HepG2 (cell line): Measurements from ENCODE around the gene TF. TPM values are rescaled to one million over a fixed set of nuclear protein-coding genes. Genes with fewer than 3 reads are reported as not detected.

ENCODE experiments used
- ATAC-seq: fragments of 200-7000 bp; cut with Tn5 transposase; 3 replicates; pipeline ENCODE4 v1.9.1; 2020; ENCODE audit warnings: mild to moderate bottlenecking, moderate library complexity
- BruUV-seq: library from RNA; stranded (reverse); fragments of 400-500 nt; replicated peaks from 2 replicates; lab custom pipeline; 2021; lab: Mats Ljungman, UMichigan
- CTCF ChIA-PET: fragments of 300-600 bp; formaldehyde crosslinking; extraction: SDS; loops from one replicate; lab custom pipeline; 2021; ENCODE audit warnings: low total read pairs, inconsistent platforms, low intra/inter-chr PET ratio; lab: Yijun Ruan, JAX
- POLR2A ChIA-PET: fragments of 350-600 bp; sonication (Branson Sonifier 250); formaldehyde crosslinking; loops from one replicate; lab custom pipeline; 2020; ENCODE audit warnings: antibody characterized with exemption, inconsistent platforms; lab: Yijun Ruan, JAX
- DNase-seq: peaks from one replicate; pipeline ENCODE4 v3.0.0-alpha.2; 2015; ENCODE audit warnings: low spot score
- FAIRE-seq: peaks from 3 replicates; lab custom pipeline; 2011; peaks lifted over from hg19 to GRCh38; lab: Jason Lieb, UNC
- H2AFZ ChIP-seq: one replicate; pipeline ENCODE4 v1.6.1; 2011; ENCODE audit warnings: low read length, inconsistent platforms
- H3K27ac ChIP-seq: fragments of 300-600 bp; 3 replicates; pipeline ENCODE4 v1.8.0; 2011; ENCODE audit warnings: mixed run types, mild to moderate bottlenecking, mixed read lengths, low read length, inconsistent platforms; ENCODE audit not compliant: insufficient read depth; ENCODE audit errors: extremely low read length
- H3K27me3 ChIP-seq, 2 experiments: fragments of 200-600 bp in 1 of 2; 2 replicates in 1 of 2; 3 replicates in 1 of 2; pipeline versions ENCODE4 v1.6.0 to v1.8.0; 2011; ENCODE audit warnings: low read length in 2 of 2, mild to moderate bottlenecking in 2 of 2, moderate library complexity in 2 of 2, inconsistent platforms in 1 of 2; ENCODE audit not compliant: insufficient read depth in 2 of 2, control insufficient read depth in 1 of 2
- H3K36me3 ChIP-seq, 2 experiments: fragments of 200-600 bp in 1 of 2; replicated peaks in 1 of 2; 2 replicates in 1 of 2; 3 replicates in 1 of 2; pipeline versions ENCODE4 v1.5.1 to v1.8.0; 2011; ENCODE audit warnings: low read length in 2 of 2, inconsistent platforms in 1 of 2; ENCODE audit not compliant: insufficient read depth in 2 of 2, control insufficient read depth in 1 of 2
- H3K4me1 ChIP-seq: 2 replicates; pipeline ENCODE4 v1.5.1; 2012; ENCODE audit warnings: low read length, inconsistent platforms; ENCODE audit not compliant: insufficient read depth
- H3K4me2 ChIP-seq: 2 replicates; pipeline ENCODE4 v1.6.0; 2011; ENCODE audit warnings: low read depth, low read length, inconsistent platforms
- H3K4me3 ChIP-seq, 3 experiments: fragments of 200-600 bp in 1 of 3; sonication (generic), shearing (Covaris generic) in 1 of 3; replicated peaks in 1 of 3; 2 replicates each; pipeline ENCODE4 v1.5.1; 2011 to 2016; ENCODE audit warnings: low read length in 3 of 3, inconsistent platforms in 2 of 3, low read depth in 2 of 3, mild to moderate bottlenecking in 2 of 3, control low read depth in 1 of 3, mixed read lengths in 1 of 3; ENCODE audit not compliant: insufficient read depth in 1 of 3
- H3K79me2 ChIP-seq: one replicate; pipeline ENCODE4 v1.6.1; 2011; ENCODE audit warnings: low read length, inconsistent platforms; ENCODE audit not compliant: insufficient read depth
- H3K9ac ChIP-seq: 2 replicates; pipeline ENCODE4 v1.6.0; 2011; ENCODE audit warnings: mild to moderate bottlenecking, low read depth, low read length, inconsistent platforms; ENCODE audit not compliant: insufficient read depth
- H3K9me3 ChIP-seq: 2 replicates; pipeline ENCODE4 v1.5.1; 2012; ENCODE audit warnings: mild to moderate bottlenecking, low read length
- H4K20me1 ChIP-seq: 2 replicates; pipeline ENCODE4 v1.6.0; 2011; ENCODE audit warnings: inconsistent platforms, mild to moderate bottlenecking, low read length, moderate library complexity; ENCODE audit not compliant: insufficient read depth
- AGO1 ChIP-seq: fragments of 200-400 bp; formaldehyde crosslinking; IDR thresholded peaks from 2 replicates; pipeline ENCODE4 v1.6.1; 2017; ENCODE audit warnings: mild to moderate bottlenecking, low read depth, low read length, moderate library complexity; ENCODE audit not compliant: poor library complexity, severe bottlenecking
- ARID3A ChIP-seq: IDR thresholded peaks from 2 replicates; pipeline ENCODE4 v1.6.1; 2012; ENCODE audit warnings: low read depth, low read length, improper control_type of control experiment
- ATF4 ChIP-seq, 2 experiments: fragments of 450-650 bp in 1 of 2; sonication (generic) in 1 of 2; formaldehyde crosslinking; IDR thresholded peaks; 2 replicates each; pipeline versions ENCODE4 v1.5.0 to v1.8.0; 2020 to 2022; ENCODE audit warnings: mild to moderate bottlenecking in 1 of 2, missing genetic modification reagents in 1 of 2
- CEBPB ChIP-seq: IDR thresholded peaks from 2 replicates; pipeline ENCODE4 v1.6.1; 2011; ENCODE audit warnings: low read depth, low read length, improper control_type of control experiment, borderline replicate concordance
- CEBPG ChIP-seq: IDR thresholded peaks from 2 replicates; pipeline ENCODE4 v1.6.1; 2016
- CREB1 ChIP-seq, 2 experiments: fragments of 450-650 bp in 1 of 2; IDR thresholded peaks; 2 replicates each; pipeline ENCODE4 v1.6.1; 2016 to 2017; ENCODE audit warnings: control low read depth in 1 of 2, mild to moderate bottlenecking in 1 of 2, missing compliant biosample characterization in 1 of 2, missing genetic modification characterization in 1 of 2
- FOSL2 ChIP-seq: sonication (generic); formaldehyde crosslinking; IDR thresholded peaks from 2 replicates; pipeline ENCODE4 v1.4.0; 2020; ENCODE audit warnings: missing genetic modification reagents
- NFRKB ChIP-seq: fragments of 450-650 bp; IDR thresholded peaks from 2 replicates; pipeline ENCODE4 v1.6.1; 2017
- REL ChIP-seq: sonication (generic); formaldehyde crosslinking; conservative IDR thresholded peaks from 2 replicates; pipeline ENCODE4 v1.8.0; 2022; ENCODE audit warnings: mild to moderate bottlenecking, missing genetic modification reagents, moderate library complexity
- SKI ChIP-seq: fragments of 450-650 bp; IDR thresholded peaks from one replicate; pipeline ENCODE4 v1.6.1; 2018; ENCODE audit warnings: mild to moderate bottlenecking; ENCODE audit not compliant: partially characterized antibody
- SPEN ChIP-seq: sonication (generic); formaldehyde crosslinking; IDR thresholded peaks from 2 replicates; pipeline ENCODE4 v1.5.1; 2020; ENCODE audit warnings: low read depth, mild to moderate bottlenecking, missing genetic modification reagents
- THYN1 ChIP-seq: sonication (generic); formaldehyde crosslinking; IDR thresholded peaks from 2 replicates; pipeline ENCODE4 v1.8.1; 2023; ENCODE audit warnings: low read depth, mild to moderate bottlenecking, moderate library complexity, missing genetic modification reagents, borderline replicate concordance
- ZBTB1 ChIP-seq: sonication (generic); formaldehyde crosslinking; IDR thresholded peaks from 2 replicates; pipeline ENCODE4 v1.4.0; 2020; ENCODE audit warnings: missing genetic modification reagents, borderline replicate concordance
- ZBTB21 ChIP-seq: sonication (generic); formaldehyde crosslinking; IDR thresholded peaks from 2 replicates; pipeline ENCODE4 v1.4.0; 2020; ENCODE audit warnings: missing genetic modification reagents
- ZNF12 ChIP-seq: sonication (generic); formaldehyde crosslinking; IDR thresholded peaks from 2 replicates; pipeline ENCODE4 v1.5.0; 2020; ENCODE audit warnings: missing genetic modification reagents
- WGBS: methylation state at CpG from one replicate; pipeline ENCODE4 v1.1.6; 2017; ENCODE audit warnings: low lambda C conversion rate; 5-methylcytosine and 5-hydroxymethylcytosine counted together
- in situ Hi-C: cut with HindIII; loops from 2 replicates; pipeline ENCODE4 v1.10.0; 2017; ENCODE audit warnings: low pct_unique_long_range_greater_than_20kb; ENCODE audit not compliant: extremely low pct_ligation_motif_present
- intact Hi-C: fragments of 100-400 bp; cut with micrococcal nuclease; formaldehyde crosslinking; loops from one replicate; pipeline ENCODE4 v1.10.0; 2022; ENCODE audit not compliant: unreplicated experiment
- polyA plus RNA-seq, 8 experiments: library from polyadenylated mRNA; depleted of rRNA in 3 of 8; stranded (reverse) in 7 of 8; unstranded in 1 of 8; fragments of >200 nt; fragmentation: Illumina TruSeq in 4 of 8; extraction: Trizol in 4 of 8; gene quantifications; 2 replicates each; pipeline versions ENCODE4 v1.2.1 to v1.2.3, GENCODE V29; 2011 to 2016; ENCODE audit warnings: low read depth in 4 of 8, missing spikeins in 1 of 8, mixed read lengths in 1 of 8; ENCODE audit not compliant: insufficient read depth in 1 of 8
- total RNA-seq, 5 experiments: library from RNA; depleted of rRNA; stranded (reverse); fragments of >200 nt; fragmentation: Illumina TruSeq; extraction: Trizol; gene quantifications; 2 replicates each; pipeline ENCODE4 v1.2.3, GENCODE V29; 2016; ENCODE audit warnings: low read depth in 1 of 5

The TF gene
- total and polyA plus RNA-seq, 2 of the 13 experiments (the other 11 are each of a cell fraction or from before 2014, with no cell fraction given): 10,074 to 11,821 TPM

GRCh38 chr3:133797396-133798105 lies 51.4 kb downstream of the TF start:
- intact Hi-C loops (no loop called here), in situ Hi-C loops (no loop called here)
- Histone ChIP-seq H3K27ac (no peak overlapping the region), H3K4me3 (no peak overlapping the region), H3K79me2 (no peaks in the 10 kb centered on the region), H3K9me3 (peaks cover 17% of the 10 kb centered on the region; the same call in 1 of the 2 replicates), H4K20me1 (no peaks in the 10 kb centered on the region), H2AFZ (no peak overlapping the region), H3K9ac (no peak overlapping the region), H3K27me3 (no peaks in the 10 kb centered on the region), H3K4me1 (peaks cover 13% of the 10 kb centered on the region), H3K4me2 (no peak overlapping the region), H3K36me3 (no peaks in the 10 kb centered on the region)
- no peak for TF ChIP-seq ZBTB1 (CRISPR knock-in tag)
- TF ChIP-seq REL: no peak
- TF ChIP-seq SPEN (CRISPR knock-in tag): no peak
- no peak for TF ChIP-seq THYN1 (CRISPR knock-in tag)
- TF ChIP-seq AGO1: no peak
- CTCF ChIA-PET: no interaction called here
- WGBS: 50% methylated on average over 3 of the region's 3 CpGs
- POLR2A ChIA-PET: no interaction called here
- DNase-seq (no peak), ATAC-seq (no peak), FAIRE-seq (no peak)
- BruUV-seq: no TSS peak

GRCh38 chr3:133799794-133800585 lies 53.8 kb downstream of the TF start:
- FAIRE-seq (no peak), ATAC-seq (peak; percentile 96), DNase-seq (peak; percentile 69)
- Histone ChIP-seq H3K79me2 (no peaks in the 10 kb centered on the region), H3K4me3 (no peak overlapping the region), H3K9me3 (peaks cover 3% of the 10 kb centered on the region; the same call in 1 of the 2 replicates), H3K27me3 (no peaks in the 10 kb centered on the region), H3K4me1 (peaks cover 19% of the 10 kb centered on the region), H2AFZ (no peak overlapping the region), H3K9ac (no peak overlapping the region), H3K36me3 (no peaks in the 10 kb centered on the region), H3K4me2 (peak overlapping the region; percentile 25), H4K20me1 (no peaks in the 10 kb centered on the region), H3K27ac (no peak overlapping the region)
- no TSS peak for BruUV-seq
- ChIA-PET POLR2A (interaction anchor here (0.8 to 1.1 kb wide), 4 partner anchors 18 to 227 kb away, joined by 3 to 5 read pairs (median 3); partner anchors contain the start of genes CDV3 and TF), CTCF (no interaction called here)
- 21% methylated on average over 6 of the region's 7 CpGs for WGBS
- in situ Hi-C loops: no loop called here
- intact Hi-C loops: no loop called here
- peak; percentile 95 for TF ChIP-seq ZNF12
- TF ChIP-seq ARID3A: peak; percentile 73
- no peak for TF ChIP-seq NFRKB
- 0 out of 2 replicates have a peak, but pooled peaks have one; percentile 21 for TF ChIP-seq CREB1 (IDR thresholded peaks at IDR 0.05)
- no peak for TF ChIP-seq CREB1 (CRISPR knock-in tag; IDR thresholded peaks at IDR 0.05)
- TF ChIP-seq CEBPG (CRISPR knock-in tag): peak; percentile 78
- TF ChIP-seq CEBPB: peak; percentile 93
- TF ChIP-seq ATF4 (CRISPR knock-in tag; IDR thresholded peaks at IDR 0.05): 0 out of 4 replicates have a peak, but pooled peaks of 1 of the 2 experiments have one; percentile 30
- no peak for TF ChIP-seq SKI
- TF ChIP-seq FOSL2 (CRISPR knock-in tag): peak; percentile 90
- TF ChIP-seq ZBTB21 (CRISPR knock-in tag): peak; percentile 67
